Epidermal melanocyte (primary cell): ENCODE data around the gene NHLRC1.

Experiments used
- DNase-seq: peaks from one replicate; pipeline ENCODE4 v3.0.0; 2011; ENCODE audit warnings: low spot score; ENCODE audit not compliant: insufficient read length

The NHLRC1 gene

DNA sequence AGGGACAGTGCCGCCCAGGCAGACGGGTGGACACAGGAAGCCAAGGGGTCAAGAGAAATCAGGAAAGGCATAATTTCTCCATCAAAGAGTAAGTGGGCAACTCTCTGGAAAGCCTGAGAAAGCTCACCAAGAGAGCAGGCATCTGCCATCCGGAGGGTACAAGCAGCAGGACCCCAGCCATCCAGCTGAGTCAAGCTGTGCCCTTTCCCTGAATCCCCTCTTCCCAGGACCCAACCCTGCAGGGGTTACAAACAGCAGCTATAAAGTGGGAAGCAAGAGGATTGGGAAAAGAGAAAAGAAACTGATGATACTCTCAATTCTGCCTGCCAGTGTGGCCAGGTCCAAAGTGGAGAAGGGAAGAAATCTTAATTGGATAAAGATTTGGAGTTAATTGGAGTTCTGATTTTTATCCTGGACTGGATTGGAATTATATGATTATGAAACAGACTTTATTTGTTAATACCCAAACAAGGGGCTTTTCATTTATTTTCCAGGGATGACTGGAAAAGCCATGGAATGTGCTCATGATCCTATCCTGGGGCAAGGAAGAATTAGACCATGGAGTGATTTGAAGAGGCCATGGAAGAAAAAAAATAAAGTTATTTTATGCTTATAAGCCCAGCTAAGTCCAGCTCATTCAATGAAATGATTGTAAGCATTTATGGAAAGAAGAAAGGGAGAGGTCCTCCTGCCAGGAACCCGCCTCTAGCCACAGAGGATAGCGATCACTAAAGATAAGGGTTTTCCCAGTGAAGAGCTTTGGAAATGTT, 34.9 kb downstream of the NHLRC1 start:
- peak; percentile 76 for DNase-seq

DNA sequence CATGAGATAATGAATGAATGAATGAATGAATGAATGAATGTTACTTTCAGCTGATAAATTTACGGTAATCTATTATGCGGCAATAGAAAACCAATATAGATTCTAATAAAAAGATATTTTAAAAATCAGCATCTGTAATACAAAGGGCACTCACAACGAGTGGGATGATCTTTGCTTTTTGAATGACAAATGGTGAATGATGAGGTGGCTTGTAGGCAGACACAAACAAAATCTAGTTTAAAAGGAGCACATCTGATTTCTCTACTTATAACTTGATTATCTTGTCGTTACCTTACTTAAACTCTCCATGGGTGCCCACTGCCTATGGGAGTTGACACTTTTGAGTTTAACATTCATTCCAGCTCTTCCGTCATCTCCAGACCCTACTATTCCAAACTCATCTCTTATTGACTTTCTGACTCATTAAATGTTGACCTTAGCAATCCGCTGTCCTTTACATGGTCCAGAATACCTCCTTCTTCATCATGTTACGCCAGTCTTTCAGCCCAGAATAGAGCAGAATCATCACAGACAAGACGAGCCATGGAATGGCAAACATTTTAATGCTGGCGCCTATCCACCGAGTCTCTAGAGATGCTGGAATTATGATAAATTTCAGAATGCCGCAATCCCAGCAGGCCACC, 41.3 kb downstream of the NHLRC1 start:
- no peak for DNase-seq

GRCh38 chr6:18080544-18080943, 41.9 kb downstream of the NHLRC1 start:
- DNase-seq = no peak

- DNase-seq = no peak
Observed at GRCh38 chr6:18078866-18079265, 43.6 kb downstream of the NHLRC1 start.

DNA sequence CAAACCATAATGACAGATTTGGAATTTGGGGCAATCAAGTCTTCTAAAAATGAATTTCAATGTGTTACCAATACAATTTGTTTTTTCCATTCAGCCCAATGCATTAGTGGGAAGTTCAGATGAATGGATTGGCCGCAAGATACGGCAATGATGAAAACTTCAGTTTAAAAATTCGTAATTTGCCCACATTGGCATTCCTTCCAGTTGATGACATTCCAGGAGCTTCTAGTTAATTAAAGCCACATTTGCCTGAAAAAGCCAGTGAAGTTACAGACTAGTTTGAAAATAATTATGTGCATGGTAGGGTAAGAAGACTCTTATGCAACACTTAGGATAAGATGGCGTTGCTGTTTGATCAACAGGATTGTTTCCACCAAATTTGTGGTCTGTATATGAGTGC, 46.2 kb downstream of the NHLRC1 start:
- no peak for DNase-seq

DNA sequence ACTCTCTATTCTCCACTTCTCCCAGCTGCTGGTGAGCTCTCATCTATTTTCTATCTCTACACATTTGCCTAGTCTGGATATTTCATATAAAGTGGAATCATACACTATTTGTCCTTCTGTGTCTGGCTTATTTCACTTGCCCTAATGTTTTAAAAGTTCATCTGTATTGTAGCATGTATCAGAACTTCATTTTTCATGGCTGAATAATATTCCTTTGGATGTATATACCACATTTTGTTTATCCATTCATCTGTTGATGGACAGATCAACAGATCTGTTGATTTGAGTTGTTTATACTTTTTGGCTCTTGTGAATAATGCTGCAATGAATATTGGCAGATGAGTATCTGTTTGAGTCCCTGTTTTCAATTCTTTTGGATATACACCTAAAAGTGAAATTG, 49.6 kb downstream of the NHLRC1 start:
- DNase-seq = no peak

DNA sequence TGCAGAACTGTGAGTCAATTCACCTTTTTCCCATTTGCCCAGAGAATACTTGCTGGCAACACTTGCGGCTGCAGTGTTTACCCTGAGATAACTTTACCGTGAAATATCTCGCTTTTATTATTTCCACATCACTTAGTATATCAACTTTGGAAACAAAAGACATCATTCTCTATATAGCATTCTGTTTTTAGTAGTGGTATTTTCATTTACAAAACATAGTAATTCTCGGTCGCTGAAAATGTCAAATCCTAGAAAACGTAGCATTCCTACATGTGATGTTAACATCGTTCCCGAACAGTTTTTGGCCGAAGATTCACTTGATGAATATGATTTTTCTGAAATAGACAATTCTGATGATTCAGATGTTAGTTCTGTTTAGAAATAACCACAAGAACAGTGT, 52.0 kb downstream of the NHLRC1 start:
- DNase-seq = no peak
